Heart right ventricle (tissue), 16 donors: Measurements from ENCODE around the gene OLIG1. TPM values are rescaled to one million over a fixed set of nuclear protein-coding genes. Genes with fewer than 3 reads are reported as not detected.

Experiments
- ATAC-seq, 8 donors: fragments of 200-7000 bp; cut with Tn5 transposase; one replicate each; pipeline ENCODE4 v1.9.1; 2020; ENCODE audit warnings: mild to moderate bottlenecking in 8 of 8, moderate library complexity in 8 of 8, moderate number of reproducible peaks in 1 of 8
- DNase-seq, 2 donors: peaks; one replicate each; pipeline ENCODE4 v3.0.0-alpha.2; 2020
- H3K27ac ChIP-seq, 10 donors: fragments of 200-600 bp; sonication (generic) in 2 of 10; one replicate each; pipeline versions ENCODE4 v1.5.0 to v1.8.0; 2020 to 2022; ENCODE audit warnings: mild to moderate bottlenecking in 3 of 10
- H3K27me3 ChIP-seq, 7 donors: fragments of 200-600 bp; one replicate each; pipeline ENCODE4 v1.8.0; 2021 to 2022; ENCODE audit warnings: mild to moderate bottlenecking in 2 of 7
- H3K36me3 ChIP-seq, 9 donors: fragments of 200-600 bp; sonication (generic) in 1 of 9; one replicate each; pipeline versions ENCODE4 v1.5.0 to v1.8.0; 2020 to 2022; ENCODE audit warnings: mild to moderate bottlenecking in 2 of 9
- H3K4me1 ChIP-seq, 9 donors: fragments of 200-600 bp; sonication (generic) in 1 of 9; one replicate each; pipeline versions ENCODE4 v1.5.0 to v1.8.0; 2020 to 2022; ENCODE audit warnings: mild to moderate bottlenecking in 4 of 9
- H3K4me3 ChIP-seq, 10 donors: fragments of 200-600 bp; sonication (generic) in 2 of 10; one replicate each; pipeline versions ENCODE4 v1.5.0 to v1.8.0; 2020 to 2022; ENCODE audit warnings: mild to moderate bottlenecking in 7 of 10, moderate library complexity in 2 of 10
- H3K9me3 ChIP-seq, 11 donors: fragments of 200-600 bp in 10 of 11; sonication (generic) in 2 of 11; one replicate each; pipeline versions ENCODE4 v1.5.0 to v1.8.0; 2013 to 2022; ENCODE audit warnings: mild to moderate bottlenecking in 2 of 11, control low read depth in 1 of 11, moderate library complexity in 1 of 11
- CTCF ChIP-seq, 9 donors: fragments of 200-600 bp; sonication (generic) in 2 of 9; IDR thresholded peaks; one replicate each; pipeline versions ENCODE4 v1.5.0 to v1.8.0; 2021 to 2022; ENCODE audit warnings: antibody characterized with exemption in 9 of 9, mild to moderate bottlenecking in 5 of 9, moderate library complexity in 1 of 9
- WGBS, 2 donors: extraction: QIAGEN DNeasy Blood & Tissue Kit; methylation state at CpG; one replicate each; pipeline ENCODE4 v1.1.7; 2013; ENCODE audit warnings: inconsistent platforms in 1 of 2; 5-methylcytosine and 5-hydroxymethylcytosine counted together
- intact Hi-C, 10 donors: fragments of 100-400 bp; cut with DNase I; formaldehyde crosslinking; loops; one replicate each; pipeline versions ENCODE4 v1.11.1 to v1.14.2; 2022
- polyA plus RNA-seq, 2 donors: library from polyadenylated mRNA; stranded (reverse); fragments of 200-250 nt; gene quantifications; one replicate each; pipeline ENCODE4 v1.2.3, GENCODE V29; 2013
- total RNA-seq, 10 donors: library from RNA; stranded (reverse); fragmentation: NEBNext Ultra II Directional in 3 of 10; extraction: Animal tissue kit (Norgen Biotek cat#: 25700) in 3 of 10; gene quantifications; one replicate each; pipeline versions ENCODE4 v1.2.1 to v1.2.4, GENCODE V29; 2021 to 2023
- donor health status: Arrhythmogenic right ventricular cardiomyopathy.
- donor health status: ischemic (EF 13 %, LVEDD 7.1; RV severe dilation, severe dysfunction).
- donor health status: healthy with polysubstance abuse.
- donor health status: DM: no; HTN: yes; CAD: no.
- donor health status: DM: no; HTN: no; CAD: no.
- donor health status: ischemic (EF 25% LVEDD 6.9; RV normal size, moderate dysfunction).
- donor health status: ischemic (EF 25% LVEDD 5.7; RV mildly dilated, moderate dysfunction).
- donor health status: healthy.
- donor health status: DM: yes; HTN: yes; CAD: no.
- donor health status: Ischemic cardiomyopathy.
- donor health status: ischemic (EF 35%, LVEDD 5.7; RV mildly dilated, moderate dysfunction).
- donor health status: nonischemic (EF 11% LVEDD 7.7; RV severe dilation, severe dysfunction).
- donor health status: DM: yes; HTN: yes; CAD: no.
- donor health status: PGD.
- donor health status: ischemic (EF 29% LVEDD 5.4; RV normal size, mild dysfunction).
- donor health status: nonischemic (EF 23%, LVEDD 6.1; RV moderate dilation, normal function).

The OLIG1 gene
- total and polyA plus RNA-seq, 12 donors, result 0.09 to 0.49 (median 0.12) TPM; not detected in 8

GRCh38 chr21:33037501-33037900, 32.4 kb upstream of the OLIG1 start:
- H3K27ac ChIP-seq, result no peak overlapping the region
- intact Hi-C loops, result no loop called here
- no peaks in the 10 kb centered on the region for H3K9me3 ChIP-seq
- H3K4me1 ChIP-seq, result peaks cover 0 to 17% (median 0%) of the 10 kb centered on the region in 9 donors
- 81 to 87% methylated on average over 3 of the region's 3 CpGs for whole genome bisulfite sequencing, 2 donors
- no peak overlapping the region for H3K4me3 ChIP-seq
- ATAC-seq (no peak), DNase-seq (no peak)
- H3K27me3 ChIP-seq, result peaks cover 15 to 90% (median 88%) of the 10 kb centered on the region in 7 donors
- no peaks in the 10 kb centered on the region for H3K36me3 ChIP-seq
- no peak for TF ChIP-seq CTCF (IDR thresholded peaks at IDR 0.05)

GRCh38 chr21:33039536-33039935, 30.4 kb upstream of the OLIG1 start:
- Histone ChIP-seq H3K36me3 (no peaks in the 10 kb centered on the region), H3K9me3 (no peaks in the 10 kb centered on the region), H3K27ac (no peak overlapping the region), H3K4me1 (peaks cover 0 to 17% (median 0%) of the 10 kb centered on the region in 9 donors), H3K27me3 (peaks cover 0 to 89% (median 87%) of the 10 kb centered on the region in 7 donors), H3K4me3 (no peak overlapping the region)
- ATAC-seq (no peak), DNase-seq (no peak)
- no peak for TF ChIP-seq CTCF (IDR thresholded peaks at IDR 0.05)
- intact Hi-C loops, result no loop called here
- 55 to 63% methylated on average over 7 of the region's 7 CpGs for WGBS, 2 donors

- WGBS, 2 donors, result 93 to 96% methylated on average over 3 of the region's 3 CpGs
- no peaks in the 10 kb centered on the region for H3K36me3 ChIP-seq
- no peak for DNase-seq
Measured at GRCh38 chr21:33040215-33040614, 29.7 kb upstream of the OLIG1 start.

GRCh38 chr21:33041981-33042380, 28.0 kb upstream of the OLIG1 start:
- Histone ChIP-seq H3K27ac (no peak overlapping the region), H3K36me3 (no peaks in the 10 kb centered on the region), H3K4me1 (peaks cover 0 to 6% (median 0%) of the 10 kb centered on the region in 9 donors), H3K9me3 (no peaks in the 10 kb centered on the region), H3K27me3 (peaks cover 0 to 88% (median 79%) of the 10 kb centered on the region in 7 donors), H3K4me3 (no peak overlapping the region)
- DNase-seq, result no peak
- no peak for TF ChIP-seq CTCF (IDR thresholded peaks at IDR 0.05)
- no peak for ATAC-seq
- 41 to 58% methylated on average over 2 of the region's 2 CpGs for WGBS, 2 donors
- intact Hi-C loops, result no loop called here

More at GRCh38 chr21:33040215-33040614, 29.7 kb upstream of the OLIG1 start:
- no peak overlapping the region for H3K4me3 ChIP-seq
- intact Hi-C loops, result no loop called here
- no peak for ATAC-seq
- H3K27me3 ChIP-seq, result peaks cover 0 to 89% (median 83%) of the 10 kb centered on the region in 7 donors
- peaks cover 0 to 17% (median 0%) of the 10 kb centered on the region in 9 donors for H3K4me1 ChIP-seq
- no peaks in the 10 kb centered on the region for H3K9me3 ChIP-seq
- no peak for TF ChIP-seq CTCF (IDR thresholded peaks at IDR 0.05)
- no peak overlapping the region for H3K27ac ChIP-seq
